A549 (cell line): ENCODE measurements around the gene LSM14B. TPM values are rescaled to one million over a fixed set of nuclear protein-coding genes. Genes with fewer than 3 reads are reported as not detected.
"Not testable (repeated sequence)": the region's sequence is repeated elsewhere in the genome, so short reads cannot be mapped to it uniquely, and the experiment has no call there.

Experiments used
- ATAC-seq, 2 experiments: fragments of 200-7000 bp in 1 of 2; fragments of >200 bp in 1 of 2; cut with Nextera tagmentation in 1 of 2; cut with Tn5 transposase in 1 of 2; 3 replicates each; pipeline versions ENCODE4 v1.8.0 to v1.9.1; 2018 to 2020; ENCODE audit warnings: mild to moderate bottlenecking in 1 of 2, moderate library complexity in 1 of 2
- CTCF ChIA-PET: fragments of 300-600 bp; sonication (Branson Sonifier 250); formaldehyde crosslinking; extraction: SDS; loops from one replicate; lab custom pipeline; 2021; ENCODE audit warnings: antibody characterized with exemption, inconsistent platforms; lab: Yijun Ruan, JAX
- POLR2A ChIA-PET: fragments of 350-600 bp; formaldehyde crosslinking; extraction: SDS; loops from one replicate; lab custom pipeline; 2021; ENCODE audit warnings: antibody characterized with exemption, inconsistent platforms; lab: Yijun Ruan, JAX
- DNase-seq, 2 experiments: peaks; one replicate each; pipeline versions ENCODE4 v3.0.0 to v3.0.0-alpha.2; 2011 to 2016; ENCODE audit warnings: low read depth in 1 of 2, low spot score in 1 of 2
- FAIRE-seq: peaks from 2 replicates; lab custom pipeline; 2011; peaks lifted over from hg19 to GRCh38; lab: Jason Lieb, UNC
- H3K27ac ChIP-seq, 2 experiments: fragments of >200 bp; sonication (Bioruptor Twin); formaldehyde crosslinking; 3 replicates each; pipeline ENCODE4 v1.5.1; 2016 to 2017
- H3K4me1 ChIP-seq: fragments of >200 bp; sonication (Bioruptor Twin); formaldehyde crosslinking; 3 replicates; pipeline ENCODE4 v1.6.1; 2016
- H3K4me2 ChIP-seq: fragments of >200 bp; sonication (Bioruptor Twin); formaldehyde crosslinking; 3 replicates; pipeline ENCODE4 v1.6.1; 2016
- H3K4me3 ChIP-seq: fragments of >200 bp; sonication (Bioruptor Twin); formaldehyde crosslinking; 3 replicates; pipeline ENCODE4 v1.5.1; 2016
- H3K9me3 ChIP-seq: fragments of >200 bp; sonication (Bioruptor Twin); formaldehyde crosslinking; 3 replicates; pipeline ENCODE4 v1.6.1; 2016
- BCL3 ChIP-seq: fragments of >200 bp; sonication (Bioruptor Twin); formaldehyde crosslinking; IDR thresholded peaks from 3 replicates; pipeline ENCODE4 v1.6.1; 2016
- CBX8 ChIP-seq: fragments of 200-600 bp; sonication (generic); IDR thresholded peaks from 2 replicates; pipeline ENCODE4 v1.6.1; 2016
- CHD4 ChIP-seq: fragments of 200-600 bp; sonication (generic); IDR thresholded peaks from 2 replicates; pipeline ENCODE4 v1.6.1; 2016; ENCODE audit warnings: antibody characterized with exemption, mild to moderate bottlenecking, borderline replicate concordance
- EHF ChIP-seq: fragments of 250-450 bp; sonication (Bioruptor Pico); IDR thresholded peaks from 2 replicates; pipeline ENCODE4 v1.5.0; 2020; ENCODE audit warnings: mild to moderate bottlenecking
- ELK1 ChIP-seq: fragments of 150-350 bp; IDR thresholded peaks from 2 replicates; pipeline ENCODE4 v1.6.1; 2014; ENCODE audit warnings: low read depth, mild to moderate bottlenecking, low read length
- FOSB ChIP-seq: fragments of 250-450 bp; sonication (Bioruptor Pico); IDR thresholded peaks from 2 replicates; pipeline ENCODE4 v1.5.0; 2020; ENCODE audit warnings: mild to moderate bottlenecking, moderate library complexity
- HEYL ChIP-seq: fragments of 250-450 bp; sonication (Bioruptor Pico); IDR thresholded peaks from 2 replicates; pipeline ENCODE4 v1.8.0; 2021; ENCODE audit warnings: mild to moderate bottlenecking, moderate library complexity
- HMGXB4 ChIP-seq: fragments of 250-450 bp; sonication (Bioruptor Pico); IDR thresholded peaks from 2 replicates; pipeline ENCODE4 v1.5.0; 2021; ENCODE audit warnings: mild to moderate bottlenecking, moderate library complexity, borderline replicate concordance
- HOXB13 ChIP-seq: fragments of 250-450 bp; sonication (Bioruptor Pico); IDR thresholded peaks from 2 replicates; pipeline ENCODE4 v1.5.0; 2020; ENCODE audit warnings: low read depth, mild to moderate bottlenecking, moderate library complexity
- MAFK ChIP-seq: fragments of 450-650 bp; IDR thresholded peaks from 2 replicates; pipeline ENCODE4 v1.6.1; 2014; ENCODE audit not compliant: partially characterized antibody
- MAZ ChIP-seq: fragments of 150-350 bp; IDR thresholded peaks from 2 replicates; pipeline ENCODE4 v1.6.1; 2014; ENCODE audit warnings: antibody characterized with exemption, low read depth, low read length, borderline replicate concordance
- NPAS2 ChIP-seq: fragments of 250-450 bp; sonication (Bioruptor Pico); IDR thresholded peaks from 2 replicates; pipeline ENCODE4 v1.8.0; 2022; ENCODE audit warnings: mild to moderate bottlenecking, moderate library complexity, borderline replicate concordance
- POLR2AphosphoS2 ChIP-seq: conservative IDR thresholded peaks from 2 replicates; pipeline ENCODE4 v1.6.1; 2012; ENCODE audit warnings: low read length, improper control_type of control experiment, inconsistent platforms
- RCOR1 ChIP-seq: fragments of 150-350 bp; IDR thresholded peaks from 2 replicates; pipeline ENCODE4 v1.6.1; 2014; ENCODE audit warnings: antibody characterized with exemption, low read length, low read depth
- REST ChIP-seq: fragments of 200-600 bp; sonication (generic); IDR thresholded peaks from 2 replicates; pipeline ENCODE4 v1.6.1; 2016; ENCODE audit warnings: antibody characterized with exemption, mild to moderate bottlenecking, moderate library complexity
- SREBF2 ChIP-seq: fragments of 450-650 bp; IDR thresholded peaks from 2 replicates; pipeline ENCODE4 v1.6.1; 2014; ENCODE audit warnings: mild to moderate bottlenecking, moderate library complexity
- USF2 ChIP-seq: fragments of 450-650 bp; IDR thresholded peaks from 2 replicates; pipeline ENCODE4 v1.6.1; 2014; ENCODE audit warnings: antibody characterized with exemption
- ZC3H11A ChIP-seq: fragments of 450-650 bp; IDR thresholded peaks from 2 replicates; pipeline ENCODE4 v1.6.1; 2014; ENCODE audit warnings: antibody characterized with exemption, mild to moderate bottlenecking
- ZSCAN20 ChIP-seq: fragments of 250-450 bp; sonication (Bioruptor Pico); IDR thresholded peaks from 2 replicates; pipeline ENCODE4 v1.8.0; 2022; ENCODE audit warnings: mild to moderate bottlenecking, moderate library complexity
- WGBS: methylation state at CpG from one replicate; pipeline ENCODE4 v1.1.6; 2017; ENCODE audit errors: missing lambda C conversion rate; 5-methylcytosine and 5-hydroxymethylcytosine counted together
- polyA plus RNA-seq, 4 experiments: library from polyadenylated mRNA; depleted of rRNA in 3 of 4; stranded (reverse); fragments of >200 nt; fragmentation: RNase III in 1 of 4; extraction: RNeasy Plus Mini Kit Qiagen cat#74134 plus additional on column Dnase treatment in 1 of 4; gene quantifications; 2 replicates in 3 of 4; 3 replicates in 1 of 4; pipeline ENCODE4 v1.2.3, GENCODE V29; 2011 to 2017

LSM14B gene
- polyA plus RNA-seq, 2 of the 4 experiments (the other 2 are of a cell fraction) = 22.7 to 28.1 TPM

GRCh38 chr20:62147125-62147524, 24.9 kb downstream of the LSM14B start (continued):
- TF ChIP-seq HEYL (no peak), USF2 (no peak)

GRCh38 chr20:62147528-62147927, 25.3 kb downstream of the LSM14B start:
- peaks cover 8% of the 10 kb centered on the region for H3K4me1 ChIP-seq
- H3K27ac ChIP-seq = no peak overlapping the region
- ChIA-PET CTCF (interaction anchor here (1.8 kb wide), 1 partner anchor 9 kb away, joined by 8 read pairs; no protein-coding TSS in a partner anchor), POLR2A (no interaction called here)
- DNase-seq = no peak
- WGBS = 94% methylated on average over 9 of the region's 9 CpGs
- FAIRE-seq = no peak
- TF ChIP-seq BCL3 (no peak), ZSCAN20 (CRISPR knock-in tag) (no peak), POLR2AphosphoS2 (no peak), HOXB13 (CRISPR knock-in tag) (no peak), SREBF2 (no peak), MAZ (no peak), EHF (no peak), HMGXB4 (CRISPR knock-in tag) (no peak), ZC3H11A (no peak), REST (no peak), ELK1 (no peak), RCOR1 (no peak), NPAS2 (no peak), CHD4 (no peak), HEYL (no peak), FOSB (CRISPR knock-in tag) (no peak), CBX8 (no peak), MAFK (no peak)
- H3K4me3 ChIP-seq = no peak overlapping the region
- no peaks in the 10 kb centered on the region for H3K9me3 ChIP-seq
- H3K4me2 ChIP-seq = no peak overlapping the region
- no peak for ATAC-seq

- H3K4me2 ChIP-seq, H3K4me3 ChIP-seq, H3K27ac ChIP-seq, FAIRE-seq, POLR2A ChIA-PET, ATAC-seq, DNase-seq, H3K4me1 ChIP-seq, H3K9me3 ChIP-seq: not testable (repeated sequence)
- CTCF ChIA-PET = interaction anchor here (1.8 kb wide), 1 partner anchor 8 kb away, joined by 8 read pairs; no protein-coding TSS in a partner anchor
- 100% methylated on average over 2 of the region's 10 CpGs for WGBS
These were observed 26.1 kb downstream of the LSM14B start for GRCh38 chr20:62148383-62148782.
